Mesendoderm (in vitro differentiated cells): ENCODE data around the gene SEMA4G.

Experiments
- DNase-seq: peaks from one replicate; pipeline ENCODE4 v3.0.0; 2013
- H2AK5ac ChIP-seq: 2 replicates; pipeline ENCODE4 v1.6.1; 2013; ENCODE audit warnings: low read length, inconsistent platforms
- H2BK120ac ChIP-seq: 2 replicates; pipeline ENCODE4 v1.6.1; 2013; ENCODE audit warnings: low read depth, mild to moderate bottlenecking, low read length, moderate library complexity, mixed read lengths
- H2BK15ac ChIP-seq: replicated peaks from 2 replicates; pipeline ENCODE4 v1.6.1; 2013; ENCODE audit warnings: low read depth, mild to moderate bottlenecking, moderate library complexity
- H2BK5ac ChIP-seq: 2 replicates; pipeline ENCODE4 v1.6.1; 2013; ENCODE audit warnings: low read length, inconsistent platforms
- H3K18ac ChIP-seq: 2 replicates; pipeline ENCODE4 v1.6.1; 2013; ENCODE audit warnings: mild to moderate bottlenecking, low read length, mixed read lengths
- H3K23ac ChIP-seq: one replicate; pipeline ENCODE4 v1.6.1; 2013; ENCODE audit warnings: low read length
- H3K27ac ChIP-seq: 2 replicates; pipeline ENCODE4 v1.5.1; 2013; ENCODE audit warnings: low read depth, mild to moderate bottlenecking, inconsistent platforms, low read length, moderate library complexity
- H3K27me3 ChIP-seq: 2 replicates; pipeline ENCODE4 v1.6.1; 2013; ENCODE audit warnings: low read length, control low read depth, mild to moderate bottlenecking, inconsistent platforms; ENCODE audit not compliant: insufficient read depth, poor library complexity
- H3K36me3 ChIP-seq: 2 replicates; pipeline ENCODE4 v1.6.1; 2013; ENCODE audit warnings: low read length, inconsistent platforms; ENCODE audit not compliant: control insufficient read depth, insufficient read depth
- H3K4ac ChIP-seq: one replicate; pipeline ENCODE4 v1.6.1; 2013; ENCODE audit warnings: low read depth, mild to moderate bottlenecking, low read length, moderate library complexity
- H3K4me1 ChIP-seq: 2 replicates; pipeline ENCODE4 v1.6.1; 2013; ENCODE audit warnings: low read depth, low read length, inconsistent platforms; ENCODE audit not compliant: control insufficient read depth
- H3K4me2 ChIP-seq: 2 replicates; pipeline ENCODE4 v1.6.1; 2013; ENCODE audit warnings: low read length
- H3K4me3 ChIP-seq: 2 replicates; pipeline ENCODE4 v1.5.1; 2013; ENCODE audit warnings: mild to moderate bottlenecking, low read length
- H3K56ac ChIP-seq: one replicate; pipeline ENCODE4 v1.6.1; 2013; ENCODE audit warnings: low read length
- H3K79me1 ChIP-seq: 2 replicates; pipeline ENCODE4 v1.6.1; 2013; ENCODE audit warnings: low read length, inconsistent platforms
- H3K79me2 ChIP-seq: 2 replicates; pipeline ENCODE4 v1.6.1; 2013; ENCODE audit warnings: mild to moderate bottlenecking, low read length; ENCODE audit not compliant: control insufficient read depth, insufficient read depth
- H3K9ac ChIP-seq: 2 replicates; pipeline ENCODE4 v1.6.1; 2013; ENCODE audit warnings: low read length, inconsistent platforms
- H4K5ac ChIP-seq: one replicate; pipeline ENCODE4 v1.6.1; 2013; ENCODE audit warnings: low read length
- H4K8ac ChIP-seq: one replicate; pipeline ENCODE4 v1.6.1; 2013; ENCODE audit warnings: low read depth, mild to moderate bottlenecking, control low read depth, low read length, moderate library complexity
- WGBS: extraction: QIAGEN DNeasy Blood & Tissue Kit; methylation state at CpG from one replicate; pipeline ENCODE4 v1.1.7; 2013; ENCODE audit warnings: low lambda C conversion rate, missing lambda C conversion rate; ENCODE audit not compliant: insufficient coverage; ENCODE audit errors: extremely low coverage; 5-methylcytosine and 5-hydroxymethylcytosine counted together

Gene SEMA4G

DNA sequence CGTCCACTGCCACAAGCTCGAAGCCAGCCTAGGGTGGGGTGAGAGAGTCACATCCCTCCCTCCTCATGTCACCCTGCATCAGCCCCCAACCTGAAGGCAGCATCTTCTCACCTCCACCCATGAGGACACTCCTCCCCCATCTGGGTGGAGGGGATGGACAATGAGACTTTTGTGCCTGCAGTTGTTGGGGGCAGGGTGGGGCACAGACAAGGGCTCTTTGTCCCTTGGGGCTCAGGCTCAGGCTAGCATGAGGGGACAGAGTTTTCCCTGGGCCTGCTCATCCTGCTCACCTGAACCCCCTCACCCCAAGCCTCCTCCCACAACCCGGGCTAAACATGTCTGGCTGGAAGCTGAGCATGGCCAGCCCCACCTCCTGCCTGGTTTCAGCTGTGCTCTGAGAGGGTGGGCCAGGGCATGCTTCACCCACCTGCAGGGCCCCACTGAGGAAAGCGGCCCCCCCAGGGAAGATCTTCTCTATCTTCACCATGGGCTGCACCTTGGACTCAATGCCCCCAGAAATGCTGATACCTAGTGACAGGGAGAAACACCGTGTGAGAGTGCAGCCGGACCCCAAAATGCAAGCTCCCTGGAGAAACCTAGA lies 39.6 kb downstream of the SEMA4G start:
- Histone ChIP-seq H3K36me3 (peaks cover 4% of the 10 kb centered on the region), H3K4me2 (no peak overlapping the region), H2BK120ac (no peak overlapping the region), H3K18ac (no peak overlapping the region), H4K5ac (no peak overlapping the region), H4K8ac (no peak overlapping the region), H3K4me3 (no peak overlapping the region), H3K23ac (no peak overlapping the region), H2AK5ac (no peak overlapping the region), H2BK5ac (no peak overlapping the region), H3K79me2 (no peaks in the 10 kb centered on the region), H3K56ac (no peak overlapping the region), H3K79me1 (no peaks in the 10 kb centered on the region), H3K27me3 (no peaks in the 10 kb centered on the region), H3K4ac (no peak overlapping the region), H3K27ac (no peak overlapping the region), H2BK15ac (no peak overlapping the region), H3K4me1 (no peaks in the 10 kb centered on the region), H3K9ac (no peak overlapping the region)
- no CpG with 5 or more reads among the region's 6 CpGs for whole genome bisulfite sequencing
- DNase-seq, result no peak

DNA sequence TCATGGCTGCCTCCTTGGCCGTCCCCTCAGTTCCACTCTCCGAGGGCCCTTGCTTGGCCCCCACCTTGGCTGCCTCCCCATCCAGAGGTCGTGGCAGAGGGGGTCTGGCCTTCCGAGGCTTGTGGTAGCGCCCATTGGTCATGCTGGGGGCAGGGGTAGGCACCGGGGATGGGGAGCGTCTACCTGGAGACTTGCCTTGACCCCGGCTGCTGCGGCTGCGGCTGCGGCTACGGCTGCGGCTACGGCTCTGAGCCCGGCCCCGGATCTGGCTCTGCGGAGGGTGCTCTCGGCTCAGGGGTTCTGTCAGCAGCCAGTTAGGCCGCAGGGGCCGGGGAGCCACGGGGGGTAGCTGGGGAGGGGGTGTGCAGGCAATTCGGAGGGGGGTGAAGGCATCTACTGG lies 41.0 kb downstream of the SEMA4G start:
- Histone ChIP-seq H3K79me1 (no peaks in the 10 kb centered on the region), H2BK120ac (no peak overlapping the region), H3K79me2 (no peaks in the 10 kb centered on the region), H3K4me2 (no peak overlapping the region), H3K18ac (no peak overlapping the region), H4K8ac (no peak overlapping the region), H3K36me3 (peaks cover 3% of the 10 kb centered on the region), H2AK5ac (no peak overlapping the region), H3K4ac (no peak overlapping the region), H3K4me3 (no peak overlapping the region), H3K27me3 (no peaks in the 10 kb centered on the region), H2BK15ac (no peak overlapping the region), H3K23ac (no peak overlapping the region), H3K27ac (no peak overlapping the region), H3K56ac (no peak overlapping the region), H3K9ac (no peak overlapping the region), H3K4me1 (no peaks in the 10 kb centered on the region), H2BK5ac (no peak overlapping the region), H4K5ac (no peak overlapping the region)
- DNase-seq, result no peak
- WGBS, result no CpG with 5 or more reads among the region's 22 CpGs

DNA sequence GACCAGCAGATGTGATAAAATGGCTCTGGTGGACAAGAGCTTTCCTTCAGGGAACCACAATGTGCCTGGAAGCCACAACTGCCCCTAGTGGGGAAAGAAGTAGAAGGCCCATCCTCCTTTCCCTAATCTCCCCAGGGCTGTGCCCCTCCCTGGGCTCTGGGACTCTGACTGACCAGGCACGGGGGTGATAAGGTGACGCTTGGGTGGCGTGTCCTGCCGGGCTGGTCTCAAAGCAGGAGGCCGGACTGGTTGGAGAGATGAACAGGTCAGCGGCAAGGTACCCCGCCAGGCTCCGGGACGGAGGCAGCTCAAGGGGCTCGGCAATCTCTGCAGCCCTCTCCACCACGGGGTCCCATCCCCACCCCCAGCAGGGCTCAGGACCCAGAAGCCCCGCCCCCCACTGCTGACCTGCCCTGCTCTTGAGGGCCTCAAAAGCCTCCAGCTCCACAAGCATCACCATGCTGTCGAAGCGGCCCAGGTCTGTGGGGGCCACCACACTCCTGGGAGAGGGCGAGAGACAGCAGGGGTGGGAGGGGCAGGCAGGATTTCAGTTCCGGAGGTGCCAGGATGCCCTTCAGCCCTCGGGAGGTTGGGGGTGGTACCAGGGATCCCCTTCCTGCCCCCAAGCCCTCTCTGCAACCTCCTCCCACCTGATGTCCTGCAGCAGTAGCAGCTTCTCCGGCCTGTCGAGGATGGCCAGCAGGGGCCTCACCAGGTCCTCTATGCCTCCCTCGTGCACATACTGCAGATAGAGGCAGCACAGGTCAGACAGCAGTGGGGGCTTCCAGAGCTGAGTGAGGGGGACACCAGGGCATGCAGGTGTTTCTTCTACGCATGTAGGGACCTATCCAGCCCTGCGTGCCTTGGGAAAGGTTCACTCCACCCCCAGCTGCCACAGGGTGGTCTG lies 42.5 kb downstream of the SEMA4G start:
- no peaks in the 10 kb centered on the region for H3K79me1 ChIP-seq
- H4K5ac ChIP-seq, result no peak overlapping the region
- no peaks in the 10 kb centered on the region for H3K79me2 ChIP-seq
- no peak overlapping the region for H2BK5ac ChIP-seq
- no peak overlapping the region for H3K23ac ChIP-seq
- no peaks in the 10 kb centered on the region for H3K4me1 ChIP-seq
- H3K27ac ChIP-seq, result no peak overlapping the region
- no peak overlapping the region for H3K4ac ChIP-seq
- no peaks in the 10 kb centered on the region for H3K36me3 ChIP-seq
- no peak overlapping the region for H2BK120ac ChIP-seq
- H2AK5ac ChIP-seq, result no peak overlapping the region
- peak; percentile 78 for DNase-seq
- H3K9ac ChIP-seq, result no peak overlapping the region
- no peak overlapping the region for H2BK15ac ChIP-seq
- no peaks in the 10 kb centered on the region for H3K27me3 ChIP-seq
- no peak overlapping the region for H3K4me2 ChIP-seq
- no CpG with 5 or more reads among the region's 22 CpGs for WGBS
- no peak overlapping the region for H3K4me3 ChIP-seq
- no peak overlapping the region for H4K8ac ChIP-seq
- no peak overlapping the region for H3K56ac ChIP-seq
- no peak overlapping the region for H3K18ac ChIP-seq

DNA sequence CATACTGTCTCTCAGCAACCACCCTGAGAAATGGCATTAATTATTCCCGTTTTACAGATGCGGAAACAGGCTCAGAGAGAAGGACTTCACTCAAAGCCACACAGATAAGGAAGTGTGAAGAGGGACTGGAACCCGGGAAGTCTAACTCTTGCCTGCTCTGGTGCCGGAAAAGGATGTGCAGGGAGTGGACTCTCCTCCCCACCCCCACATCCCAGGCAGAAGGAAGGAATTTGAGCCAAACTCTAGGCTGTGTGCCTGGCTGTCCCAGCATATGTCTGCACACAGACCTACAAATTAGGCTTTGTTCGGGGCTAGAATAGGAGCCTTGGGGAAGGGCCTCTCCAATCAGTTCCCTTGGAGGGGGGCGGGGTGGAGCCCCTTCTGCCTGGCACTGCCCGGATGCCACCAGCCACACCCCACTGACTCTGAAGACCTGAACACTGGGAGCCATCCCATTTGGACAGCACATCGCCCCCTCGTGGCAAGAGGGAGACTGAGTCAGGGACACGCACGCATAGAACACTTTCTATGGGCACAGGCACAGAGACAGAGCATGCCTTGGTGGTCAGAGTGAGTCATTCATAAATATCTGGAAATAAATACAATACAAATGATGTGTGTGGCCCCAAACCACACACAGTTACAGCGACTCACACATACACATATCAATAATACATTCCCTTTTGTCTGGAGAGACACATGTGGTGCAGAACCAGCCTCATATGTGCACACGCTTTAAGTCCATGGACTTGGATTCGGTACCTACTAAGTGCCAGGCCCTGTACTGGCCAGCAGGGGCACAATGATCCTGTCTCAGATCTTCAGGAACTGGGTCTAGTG lies 43.4 kb downstream of the SEMA4G start:
- no peaks in the 10 kb centered on the region for H3K36me3 ChIP-seq
- DNase-seq, result peak; percentile 92
- no peaks in the 10 kb centered on the region for H3K4me1 ChIP-seq
- no peaks in the 10 kb centered on the region for H3K79me1 ChIP-seq
- no peak overlapping the region for H3K18ac ChIP-seq
- no peak overlapping the region for H3K27ac ChIP-seq
- no peaks in the 10 kb centered on the region for H3K79me2 ChIP-seq
- peaks cover 4% of the 10 kb centered on the region for H3K27me3 ChIP-seq
- H3K23ac ChIP-seq, result no peak overlapping the region
- no peak overlapping the region for H2BK5ac ChIP-seq
- H3K4ac ChIP-seq, result no peak overlapping the region
- no peak overlapping the region for H2BK15ac ChIP-seq
- H3K4me3 ChIP-seq, result no peak overlapping the region
- H3K9ac ChIP-seq, result no peak overlapping the region
- H3K4me2 ChIP-seq, result no peak overlapping the region
- H3K56ac ChIP-seq, result no peak overlapping the region
- no peak overlapping the region for H4K8ac ChIP-seq
- H2BK120ac ChIP-seq, result no peak overlapping the region
- no CpG with 5 or more reads among the region's 14 CpGs for WGBS
- no peak overlapping the region for H2AK5ac ChIP-seq
- H4K5ac ChIP-seq, result no peak overlapping the region

DNA sequence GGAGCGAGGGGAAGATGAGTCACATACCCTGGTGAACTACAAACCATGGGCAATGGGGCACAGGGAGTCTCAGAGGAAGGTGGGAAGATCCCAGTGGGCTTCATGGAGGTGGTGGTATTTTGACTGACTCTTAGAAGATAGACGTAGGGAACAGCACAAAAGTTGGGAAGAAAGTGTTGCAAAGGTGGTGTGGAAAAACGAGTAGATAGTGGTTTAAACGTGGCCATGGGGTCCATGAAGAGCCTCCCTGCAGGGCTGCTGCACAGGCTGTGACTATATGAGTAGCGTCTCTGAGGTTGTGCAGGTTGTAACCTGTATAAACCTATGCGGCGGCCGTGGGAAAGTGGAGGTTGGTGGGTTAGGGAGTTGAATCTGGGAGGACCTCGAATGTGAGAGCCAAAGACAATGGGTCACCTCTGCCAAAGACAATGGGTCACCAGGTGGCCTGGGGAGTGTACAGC lies 44.1 kb downstream of the SEMA4G start:
- Histone ChIP-seq H3K79me2 (no peaks in the 10 kb centered on the region), H3K4me1 (peaks cover under 1% of the 10 kb centered on the region), H2BK120ac (no peak overlapping the region), H3K9ac (no peak overlapping the region), H3K23ac (no peak overlapping the region), H3K36me3 (no peaks in the 10 kb centered on the region), H3K4ac (no peak overlapping the region), H2BK5ac (no peak overlapping the region), H4K8ac (no peak overlapping the region), H2AK5ac (no peak overlapping the region), H3K18ac (no peak overlapping the region), H3K79me1 (no peaks in the 10 kb centered on the region), H3K4me2 (no peak overlapping the region), H3K4me3 (no peak overlapping the region), H3K27ac (no peak overlapping the region), H2BK15ac (no peak overlapping the region), H4K5ac (no peak overlapping the region), H3K27me3 (peaks cover 8% of the 10 kb centered on the region), H3K56ac (no peak overlapping the region)
- no peak for DNase-seq
- no CpG with 5 or more reads among the region's 9 CpGs for WGBS
